IPS-18c (cell line): Measurements from ENCODE around the gene RAB3D.

Source experiments
- H3K4me3 ChIP-seq: 2 replicates; pipeline ENCODE4 v1.7.0; 2013; ENCODE audit warnings: low read depth, mild to moderate bottlenecking, low read length, moderate library complexity; ENCODE audit not compliant: insufficient read depth
- H3K9me3 ChIP-seq: one replicate; pipeline ENCODE4 v1.6.1; 2013; ENCODE audit warnings: mild to moderate bottlenecking, low read length, moderate library complexity; ENCODE audit not compliant: control insufficient read depth, insufficient read depth

RAB3D gene

DNA sequence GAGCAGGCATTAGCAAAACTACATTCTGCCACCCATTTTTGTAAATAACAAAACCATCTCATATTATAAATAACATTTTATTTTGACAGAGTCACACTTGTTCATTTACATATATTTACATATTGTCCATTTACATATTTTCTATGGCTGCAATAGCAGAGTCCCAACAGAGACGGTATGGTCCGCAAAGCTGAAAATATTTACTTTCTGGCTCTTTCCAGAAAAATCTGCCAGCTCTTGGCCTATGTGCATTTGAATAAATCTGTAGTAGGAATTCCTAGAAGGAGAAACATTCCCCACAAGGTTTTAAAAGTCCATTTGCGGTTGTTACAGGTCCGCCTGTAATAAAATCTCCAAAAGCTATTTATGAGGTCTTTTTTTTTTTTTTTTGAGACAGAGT is 49.2 kb downstream of the RAB3D start:
- Histone ChIP-seq H3K4me3 (no peak overlapping the region), H3K9me3 (peaks cover 3% of the 10 kb centered on the region)

DNA sequence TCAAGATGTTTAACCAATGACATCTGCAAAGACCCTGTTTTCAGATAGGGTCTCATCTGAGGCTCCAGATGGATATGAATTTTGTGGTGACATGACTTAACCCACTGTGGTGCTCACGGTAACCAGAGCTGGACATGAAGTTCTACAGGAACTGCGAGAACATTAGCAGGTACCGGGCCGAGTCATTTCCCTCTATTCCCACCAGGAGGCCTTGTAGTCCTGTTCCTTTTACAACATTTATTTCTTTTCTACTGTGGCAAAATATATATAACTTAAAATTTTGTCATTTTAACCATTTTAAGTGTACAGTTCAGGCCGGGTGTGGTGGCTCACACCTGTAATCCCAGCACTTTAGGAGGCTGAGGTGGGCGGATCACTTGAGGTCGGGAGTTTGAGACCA is 51.1 kb downstream of the RAB3D start:
- Histone ChIP-seq H3K9me3 (peaks cover 3% of the 10 kb centered on the region), H3K4me3 (no peak overlapping the region)

DNA sequence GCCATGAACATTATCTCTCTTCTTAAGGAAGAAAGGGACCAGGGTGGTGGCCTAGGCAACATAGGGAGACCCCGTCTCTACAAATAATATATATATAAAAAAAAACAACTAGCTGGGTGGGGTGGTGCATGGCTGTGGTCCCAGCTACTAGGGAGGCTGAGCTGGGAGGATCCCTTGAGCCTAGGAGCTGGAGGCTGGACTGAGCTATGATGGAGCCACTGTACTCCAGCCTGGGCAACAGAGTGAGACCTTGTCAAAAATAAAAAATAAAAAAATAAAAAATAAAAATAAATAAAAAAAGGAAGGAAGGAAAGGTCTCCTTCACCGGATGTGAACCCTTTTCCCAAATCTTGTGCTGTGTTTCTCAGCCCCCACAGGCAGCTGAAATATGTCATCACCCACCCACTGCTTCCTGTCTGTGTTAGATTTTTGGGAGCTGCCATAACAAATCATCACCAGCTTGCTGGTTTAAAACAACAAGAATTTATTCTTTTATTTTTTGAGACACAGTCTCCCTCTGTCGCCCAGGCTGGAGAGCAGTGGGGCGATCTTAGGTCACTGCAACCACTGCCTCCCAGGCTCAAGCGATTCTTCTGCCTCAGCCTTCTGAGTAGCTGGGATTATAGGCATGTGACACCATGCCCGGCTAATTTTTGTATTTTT is 53.0 kb downstream of the RAB3D start:
- Histone ChIP-seq H3K4me3 (no peak overlapping the region), H3K9me3 (no peaks in the 10 kb centered on the region)

DNA sequence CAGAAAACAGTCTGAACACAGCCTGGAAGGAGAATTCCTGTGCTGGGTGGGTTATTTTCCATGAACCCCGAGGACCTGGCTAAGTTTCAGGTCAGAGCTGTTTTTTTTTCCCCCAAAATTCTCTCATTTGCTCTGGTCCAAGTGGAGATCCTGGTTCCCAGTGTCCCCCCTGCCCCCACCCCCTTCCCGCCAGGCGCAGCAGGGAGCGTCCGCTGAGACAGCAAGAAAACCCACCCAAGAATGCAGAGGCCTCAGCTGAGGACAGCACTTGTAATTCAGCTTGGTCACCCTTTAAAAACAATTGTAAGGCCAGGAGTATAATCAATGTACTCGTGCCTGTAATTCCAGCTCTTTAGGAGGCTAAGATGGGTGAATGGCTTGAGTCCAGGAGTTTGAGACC is 54.9 kb downstream of the RAB3D start:
- H3K4me3 ChIP-seq = no peak overlapping the region
- H3K9me3 ChIP-seq = no peaks in the 10 kb centered on the region

DNA sequence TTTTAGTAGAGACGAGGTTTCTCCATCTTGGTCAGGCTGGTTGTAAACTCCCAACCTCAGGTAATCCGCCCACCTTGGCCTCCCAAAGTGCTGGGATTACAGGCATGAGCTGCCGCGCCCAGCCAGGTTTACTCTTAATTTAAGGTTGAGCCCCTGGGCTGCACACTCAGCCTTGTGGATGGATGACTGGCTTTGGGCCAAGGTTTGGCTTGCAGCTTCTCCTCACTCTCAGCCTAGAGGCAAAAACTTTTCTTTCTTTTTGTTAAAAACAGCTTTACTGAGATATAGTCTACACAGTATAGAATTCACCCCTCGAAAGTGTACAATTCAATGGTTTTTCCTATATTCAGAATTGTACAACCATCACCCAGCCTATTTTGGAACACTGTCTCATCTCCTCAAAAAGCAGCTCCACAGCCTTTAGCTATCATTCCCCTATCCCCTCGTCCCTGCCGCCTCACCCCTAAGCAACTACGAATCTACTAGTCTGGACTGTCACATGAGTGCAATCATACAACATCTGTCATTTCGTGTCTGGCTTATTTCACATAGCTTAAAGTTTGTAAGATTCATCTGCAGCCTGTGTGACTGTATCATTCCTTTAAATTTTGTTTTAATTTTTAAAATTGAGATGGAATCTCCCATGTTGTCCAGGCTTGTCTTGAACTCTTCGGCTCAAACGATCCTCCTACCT is 58.0 kb downstream of the RAB3D start:
- Histone ChIP-seq H3K9me3 (no peaks in the 10 kb centered on the region), H3K4me3 (no peak overlapping the region)

DNA sequence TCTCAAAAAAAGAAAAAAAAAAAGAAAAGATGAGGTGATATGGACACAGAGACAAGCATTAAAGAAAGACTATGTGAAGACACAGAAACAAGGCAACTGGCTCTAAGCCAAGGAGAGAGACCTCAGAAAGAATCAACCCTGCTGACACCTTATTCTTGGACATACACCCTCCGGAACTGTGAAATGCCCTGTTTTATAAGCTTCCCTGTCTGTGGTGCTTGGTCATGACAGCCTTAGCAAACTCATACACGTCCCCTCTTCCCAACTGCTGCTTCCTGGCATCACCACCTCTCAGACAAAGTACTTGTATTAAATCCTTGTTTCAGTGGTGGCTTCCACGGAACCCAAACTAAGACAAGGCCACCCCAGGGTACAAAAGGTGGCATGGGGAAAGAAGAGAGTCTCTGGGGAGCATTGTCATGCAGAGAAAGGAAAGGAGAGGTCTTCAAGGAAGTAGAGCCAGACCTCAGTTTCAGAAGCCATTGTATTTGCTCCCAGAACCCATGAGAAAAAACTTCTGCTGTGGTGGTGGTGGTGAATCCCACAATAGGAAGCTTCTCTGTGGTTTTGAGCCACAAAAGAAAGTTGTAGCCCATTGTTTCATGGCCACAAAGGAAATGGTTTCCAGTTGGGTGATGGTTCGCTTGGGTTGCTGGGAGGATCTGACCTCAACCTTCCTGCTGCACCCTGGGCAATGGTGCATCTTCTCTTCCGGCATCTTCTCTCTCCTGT is 59.8 kb downstream of the RAB3D start:
- Histone ChIP-seq H3K9me3 (no peaks in the 10 kb centered on the region), H3K4me3 (no peak overlapping the region)

DNA sequence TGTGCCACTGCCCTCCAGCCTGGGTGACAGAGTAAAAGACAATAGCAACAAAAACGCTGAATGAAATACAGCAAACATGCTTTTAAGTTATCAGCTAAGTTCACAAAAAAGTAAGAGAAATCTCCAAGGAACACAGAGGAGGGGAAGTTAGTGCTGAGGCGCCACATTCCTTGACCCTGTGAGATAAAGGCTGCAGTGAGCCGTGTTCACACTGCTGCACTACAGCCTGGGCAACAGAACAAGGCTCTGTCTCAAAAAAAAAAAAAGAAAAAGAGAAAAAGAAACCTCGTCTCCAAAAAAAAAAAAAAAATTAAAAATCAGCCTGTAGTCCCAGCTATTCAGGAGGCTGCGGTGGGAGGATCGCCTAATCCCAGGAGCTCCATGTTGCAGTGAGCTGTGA is 60.8 kb downstream of the RAB3D start:
- no peaks in the 10 kb centered on the region for H3K9me3 ChIP-seq

DNA sequence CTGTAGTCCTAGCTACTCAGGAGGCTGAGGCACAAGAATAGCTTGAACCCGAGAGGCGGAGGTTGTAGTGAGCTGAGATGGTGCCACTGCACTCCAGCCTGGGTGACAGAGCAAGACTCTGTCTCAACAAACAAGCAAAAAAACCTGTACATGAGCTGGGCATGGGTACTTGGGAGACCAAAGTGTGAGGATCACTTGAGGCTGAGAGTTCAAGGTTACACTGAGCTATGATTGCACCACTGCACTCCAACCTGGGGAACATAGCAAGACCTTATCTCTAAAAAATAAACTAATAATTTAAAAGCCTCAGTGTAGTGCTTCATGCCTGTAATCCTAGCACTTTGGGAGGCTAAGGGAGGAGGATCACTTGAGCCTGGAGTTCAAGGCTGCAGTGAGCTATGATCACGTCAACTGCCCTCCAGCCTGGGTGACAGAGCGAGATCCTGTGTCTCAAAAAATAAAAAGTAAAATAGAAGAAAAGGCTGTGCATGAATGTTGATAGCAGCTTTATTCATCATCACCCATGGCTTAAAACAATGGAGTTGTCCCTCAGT is 64.8 kb downstream of the RAB3D start:
- Histone ChIP-seq H3K9me3 (no peaks in the 10 kb centered on the region), H3K4me3 (no peak overlapping the region)

More for the DNA sequence above, 60.8 kb downstream of the RAB3D start:
- H3K4me3 ChIP-seq = no peak overlapping the region

DNA sequence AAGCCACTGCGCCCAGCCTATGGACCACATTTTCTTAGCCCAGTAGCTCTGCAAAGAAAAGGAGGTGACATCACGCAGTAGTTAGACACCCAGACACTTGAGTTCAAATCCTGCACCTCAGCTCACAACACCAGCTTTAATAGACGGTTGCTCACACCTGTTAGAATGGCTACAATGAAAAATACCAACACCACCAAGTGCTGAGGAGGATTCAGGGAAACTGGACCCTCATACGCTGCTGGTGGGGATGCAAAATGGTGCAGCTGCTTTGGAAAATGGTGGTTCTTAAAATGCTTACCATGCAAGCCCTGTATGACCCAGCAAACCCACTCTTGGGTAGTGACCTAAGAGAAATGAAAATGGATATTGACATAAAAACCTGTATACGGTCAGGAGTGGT is 65.5 kb downstream of the RAB3D start:
- no peak overlapping the region for H3K4me3 ChIP-seq
- H3K9me3 ChIP-seq = no peaks in the 10 kb centered on the region

DNA sequence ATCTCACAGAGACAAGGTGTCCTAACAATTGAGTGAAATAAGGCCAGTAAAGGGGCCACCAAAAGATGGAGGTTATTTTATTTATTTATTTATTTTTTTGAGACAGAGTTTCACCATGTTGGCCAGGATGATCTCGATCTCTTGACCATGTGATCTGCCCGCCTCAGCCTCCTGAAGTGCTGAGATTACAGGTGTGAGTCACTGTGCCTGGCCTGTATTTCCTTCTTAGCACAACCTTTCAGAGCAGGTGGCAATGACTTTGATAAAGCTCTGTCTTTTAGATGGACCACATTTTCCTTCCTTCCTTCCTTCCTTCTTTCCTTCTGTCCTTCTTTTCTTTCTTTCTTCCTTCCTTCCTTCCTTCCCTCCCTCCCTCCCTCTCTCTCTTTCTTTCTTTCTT is 66.2 kb downstream of the RAB3D start:
- H3K9me3 ChIP-seq = no peaks in the 10 kb centered on the region
- no peak overlapping the region for H3K4me3 ChIP-seq
